ENCODE measurements around the gene ITK.

ITK gene

DNA sequence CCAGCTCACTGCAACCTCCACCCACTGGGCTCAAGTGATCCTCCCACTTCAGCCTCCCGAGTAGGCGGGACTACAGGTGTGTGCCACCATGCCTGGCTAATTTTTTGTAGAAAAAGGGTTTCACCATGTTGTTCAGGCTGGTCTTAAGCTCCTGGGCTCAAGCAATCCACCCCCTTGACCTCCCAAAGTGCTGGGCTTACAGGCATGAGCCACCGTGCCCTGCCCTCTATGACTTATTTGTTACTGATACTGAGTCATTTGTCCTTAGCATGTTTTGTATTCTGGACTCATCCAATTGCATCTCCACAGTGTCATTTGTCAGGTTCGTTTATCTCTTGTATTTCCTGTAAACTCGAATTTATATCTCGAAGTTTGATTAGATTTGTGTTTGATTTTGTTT, 2.7 kb upstream of the ITK start:
- Histone ChIP-seq H3K27me3 (ENCODE audit: low read length) (no peaks in the 10 kb centered on the region), H3K4me2 (ENCODE audit: low read depth, low read length, poor library complexity, severe bottlenecking) (no peak overlapping the region), H2AFZ (ENCODE audit: low read depth, low read length, severe bottlenecking) (no peak overlapping the region), H3F3A (ENCODE audit: insufficient read depth) (peaks cover 2% of the 10 kb centered on the region; the same call in 1 of the 2 replicates), H3K9me2 (replicated peaks; ENCODE audit: insufficient read depth, low read length) (no peaks in the 10 kb centered on the region), H3K4me3 (ENCODE audit: insufficient read depth, low read length, poor library complexity, severe bottlenecking) (no peak overlapping the region), H3K36me3 (ENCODE audit: low read length) (no peaks in the 10 kb centered on the region), H4K20me1 (ENCODE audit: low read depth, low read length) (no peaks in the 10 kb centered on the region), H3K9me3 (ENCODE audit: insufficient read depth, low read length) (no peaks in the 10 kb centered on the region), H3K27ac (ENCODE audit: low read depth, low read length) (no peak overlapping the region), H3K79me2 (ENCODE audit: insufficient read depth, low read length) (no peaks in the 10 kb centered on the region), H3K9ac (ENCODE audit: low read length) (no peak overlapping the region)
- no peak for TF ChIP-seq EZH2phosphoT487 (conservative IDR thresholded peaks at IDR 0.05; ENCODE audit: low read length)
- TF ChIP-seq, protein P1, sequence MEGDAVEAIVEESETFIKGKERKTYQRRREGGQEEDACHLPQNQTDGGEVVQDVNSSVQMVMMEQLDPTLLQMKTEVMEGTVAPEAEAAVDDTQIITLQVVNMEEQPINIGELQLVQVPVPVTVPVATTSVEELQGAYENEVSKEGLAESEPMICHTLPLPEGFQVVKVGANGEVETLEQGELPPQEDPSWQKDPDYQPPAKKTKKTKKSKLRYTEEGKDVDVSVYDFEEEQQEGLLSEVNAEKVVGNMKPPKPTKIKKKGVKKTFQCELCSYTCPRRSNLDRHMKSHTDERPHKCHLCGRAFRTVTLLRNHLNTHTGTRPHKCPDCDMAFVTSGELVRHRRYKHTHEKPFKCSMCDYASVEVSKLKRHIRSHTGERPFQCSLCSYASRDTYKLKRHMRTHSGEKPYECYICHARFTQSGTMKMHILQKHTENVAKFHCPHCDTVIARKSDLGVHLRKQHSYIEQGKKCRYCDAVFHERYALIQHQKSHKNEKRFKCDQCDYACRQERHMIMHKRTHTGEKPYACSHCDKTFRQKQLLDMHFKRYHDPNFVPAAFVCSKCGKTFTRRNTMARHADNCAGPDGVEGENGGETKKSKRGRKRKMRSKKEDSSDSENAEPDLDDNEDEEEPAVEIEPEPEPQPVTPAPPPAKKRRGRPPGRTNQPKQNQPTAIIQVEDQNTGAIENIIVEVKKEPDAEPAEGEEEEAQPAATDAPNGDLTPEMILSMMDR (IDR thresholded peaks at IDR 0.05; ENCODE audit: insufficient read depth, low read length, poor library complexity, severe bottlenecking) = no peak

DNA sequence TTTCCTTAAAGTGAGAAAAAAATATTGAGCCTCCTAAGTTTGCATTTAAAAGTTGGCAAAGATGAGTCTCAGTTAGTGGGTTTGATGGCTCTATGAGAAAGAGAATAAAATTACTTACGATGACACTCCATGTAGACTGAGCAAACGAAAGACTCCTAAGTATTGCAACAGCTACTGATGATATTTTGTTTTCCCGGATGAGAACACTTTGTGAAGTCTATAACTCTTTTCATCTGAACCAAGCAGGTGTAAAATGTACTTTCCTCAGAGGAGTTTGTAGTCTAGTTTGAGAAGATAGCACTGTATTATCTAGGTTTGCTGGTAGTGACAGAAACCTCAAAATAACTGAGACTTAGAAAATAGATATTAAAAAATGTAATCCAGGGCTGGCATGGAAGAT, 1.7 kb upstream of the ITK start:
- Histone ChIP-seq H2AFZ (ENCODE audit: low read depth, low read length, severe bottlenecking) (no peak overlapping the region), H3K36me3 (ENCODE audit: low read length) (no peaks in the 10 kb centered on the region), H3K9me3 (ENCODE audit: insufficient read depth, low read length) (no peaks in the 10 kb centered on the region), H3K27ac (ENCODE audit: low read depth, low read length) (no peak overlapping the region), H3K79me2 (ENCODE audit: insufficient read depth, low read length) (no peaks in the 10 kb centered on the region), H3K9ac (ENCODE audit: low read length) (no peak overlapping the region), H3K4me3 (ENCODE audit: insufficient read depth, low read length, poor library complexity, severe bottlenecking) (no peak overlapping the region), H3K9me2 (replicated peaks; ENCODE audit: insufficient read depth, low read length) (no peaks in the 10 kb centered on the region), H3F3A (ENCODE audit: insufficient read depth) (no peaks in the 10 kb centered on the region), H3K4me2 (ENCODE audit: low read depth, low read length, poor library complexity, severe bottlenecking) (no peak overlapping the region), H3K27me3 (ENCODE audit: low read length) (no peaks in the 10 kb centered on the region), H4K20me1 (ENCODE audit: low read depth, low read length) (no peaks in the 10 kb centered on the region)
- no peak for TF ChIP-seq EZH2phosphoT487 (conservative IDR thresholded peaks at IDR 0.05; ENCODE audit: low read length)
- TF ChIP-seq, protein P1 (IDR thresholded peaks at IDR 0.05; ENCODE audit: insufficient read depth, low read length, poor library complexity, severe bottlenecking) = no peak

- Histone ChIP-seq H3K27me3 (ENCODE audit: low read length) (no peaks in the 10 kb centered on the region), H2AFZ (ENCODE audit: low read depth, low read length, severe bottlenecking) (no peak overlapping the region), H3K27ac (ENCODE audit: low read depth, low read length) (no peak overlapping the region), H3K36me3 (ENCODE audit: low read length) (no peaks in the 10 kb centered on the region), H3K9me2 (replicated peaks; ENCODE audit: insufficient read depth, low read length) (no peaks in the 10 kb centered on the region), H3K79me2 (ENCODE audit: insufficient read depth, low read length) (no peaks in the 10 kb centered on the region), H3K9ac (ENCODE audit: low read length) (no peak overlapping the region), H4K20me1 (ENCODE audit: low read depth, low read length) (no peaks in the 10 kb centered on the region), H3K4me2 (ENCODE audit: low read depth, low read length, poor library complexity, severe bottlenecking) (no peak overlapping the region), H3F3A (ENCODE audit: insufficient read depth) (no peaks in the 10 kb centered on the region), H3K4me3 (ENCODE audit: insufficient read depth, low read length, poor library complexity, severe bottlenecking) (no peak overlapping the region), H3K9me3 (ENCODE audit: insufficient read depth, low read length) (no peaks in the 10 kb centered on the region)
- no peak for TF ChIP-seq EZH2phosphoT487 (conservative IDR thresholded peaks at IDR 0.05; ENCODE audit: low read length)
- TF ChIP-seq, protein P1 (IDR thresholded peaks at IDR 0.05; ENCODE audit: insufficient read depth, low read length, poor library complexity, severe bottlenecking) = no peak
Observed at GRCh38 chr5:157182143-157182757, 1.6 kb downstream of the ITK start.

Measured in SU-DHL-6 (cell line).